Measurements from ENCODE around the gene GRIK4.

GRIK4 gene

DNA sequence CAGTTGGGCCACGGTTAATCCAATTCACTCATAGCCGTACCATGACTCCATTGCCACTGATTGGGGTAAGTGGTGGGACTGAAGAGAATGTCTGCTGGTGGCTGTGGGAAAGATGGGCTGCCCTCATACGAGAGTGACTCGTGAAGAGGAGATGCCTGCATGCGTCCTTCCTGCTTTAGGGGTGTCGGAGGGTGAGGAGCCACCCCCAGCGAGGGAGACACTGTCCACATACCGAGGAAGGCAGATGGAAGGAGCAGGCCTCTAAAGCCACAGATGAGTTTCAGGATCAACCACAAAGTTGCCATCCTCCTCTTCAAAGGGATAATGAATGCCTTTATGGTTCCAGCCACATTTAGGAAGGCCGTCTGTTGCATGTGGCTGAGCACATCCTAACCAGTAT, 83.2 kb downstream of the GRIK4 start:
- no peak overlapping the region for H3K4me3 ChIP-seq
- peaks cover 0 to 18% (median 12%) of the 10 kb centered on the region in 10 experiments; a peak in 14 of 20 replicates for H3K4me1 ChIP-seq
- H3K4me2 ChIP-seq = peak overlapping the region in 8 of 11 experiments; percentile 16 to 55 (median 31); a peak in 15 of 22 replicates
- H3K36me3 ChIP-seq = no peaks in the 10 kb centered on the region
- no peak overlapping the region for H3K27ac ChIP-seq
- H3K9me3 ChIP-seq (replicated peaks in 1 of 11) = no peaks in the 10 kb centered on the region
- peaks cover 0 to 23% (median 0%) of the 10 kb centered on the region in 11 experiments; a peak in 6 of 22 replicates for H4K20me1 ChIP-seq
- no peak overlapping the region for H3K9ac ChIP-seq
- TF ChIP-seq Cebpa-rat (IDR thresholded peaks at IDR 0.05) = no peak
- peaks cover 7 to 72% (median 56%) of the 10 kb centered on the region in 11 experiments; a peak in 20 of 22 replicates for H3K27me3 ChIP-seq

- Histone ChIP-seq H3K9ac (no peak overlapping the region), H3K27ac (no peak overlapping the region), H3K4me1 (peaks cover 0 to 18% (median 12%) of the 10 kb centered on the region in 10 experiments; a peak in 14 of 20 replicates), H3K9me3 (replicated peaks in 1 of 11) (no peaks in the 10 kb centered on the region), H3K4me2 (peak overlapping the region in 8 of 11 experiments; percentile 16 to 55 (median 31); a peak in 12 of 22 replicates), H3K4me3 (no peak overlapping the region), H4K20me1 (peaks cover 0 to 23% (median 0%) of the 10 kb centered on the region in 11 experiments; a peak in 6 of 22 replicates), H3K27me3 (peaks cover 7 to 72% (median 56%) of the 10 kb centered on the region in 11 experiments; a peak in 20 of 22 replicates), H3K36me3 (no peaks in the 10 kb centered on the region)
- TF ChIP-seq Cebpa-rat (IDR thresholded peaks at IDR 0.05) = no peak
Measured at GRCh38 chr11:120595557-120595956, 84.0 kb downstream of the GRIK4 start.

DNA sequence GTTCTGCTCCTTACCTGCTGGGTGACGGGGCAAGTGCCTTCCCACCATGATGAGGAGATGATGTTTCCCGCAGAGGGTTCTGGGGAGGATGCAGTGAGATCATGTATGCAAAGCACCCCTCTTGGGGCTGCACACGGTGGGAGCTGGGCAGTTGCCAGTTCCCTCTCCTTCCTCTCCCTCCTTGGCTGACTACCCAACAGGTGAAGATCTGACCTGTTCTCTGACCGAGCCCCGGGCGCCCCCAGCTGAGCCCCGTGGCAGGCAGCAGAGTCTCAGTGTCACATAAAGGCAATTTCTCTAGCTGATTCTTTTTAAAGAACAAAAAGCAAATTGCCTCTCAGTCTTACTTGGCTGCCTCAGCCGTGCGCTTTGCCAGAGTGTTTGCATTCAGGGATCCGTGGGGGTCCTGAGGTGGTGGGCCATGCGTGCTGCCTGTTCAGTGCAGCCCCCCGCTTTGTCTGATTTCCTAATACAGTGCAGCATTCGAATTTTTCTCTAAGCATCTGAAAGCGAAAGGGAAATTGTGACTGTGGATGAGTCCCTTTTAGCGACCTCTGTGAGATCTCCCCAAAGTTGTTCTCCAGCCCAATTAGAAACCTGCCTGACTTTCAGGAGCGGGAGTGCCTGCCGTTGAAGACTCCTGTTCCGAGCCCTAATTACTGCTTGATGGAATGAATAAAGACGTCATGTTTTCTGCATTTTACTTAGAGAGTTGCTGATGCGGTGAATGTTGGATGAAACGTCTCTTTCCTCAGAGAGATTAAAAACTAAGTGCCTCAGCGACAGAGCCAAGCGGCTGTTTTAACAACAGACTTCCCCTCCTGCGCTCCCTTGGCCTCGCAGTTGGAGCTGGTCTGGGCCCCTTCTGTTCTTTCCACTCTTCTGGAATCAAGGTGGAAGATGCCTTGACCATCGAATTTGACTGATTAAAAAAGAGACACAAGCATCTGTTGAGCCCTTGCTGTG, 86.0 kb downstream of the GRIK4 start:
- Histone ChIP-seq H3K27ac (no peak overlapping the region), H4K20me1 (peaks cover 0 to 23% (median 0%) of the 10 kb centered on the region in 11 experiments; a peak in 6 of 22 replicates), H3K4me3 (no peak overlapping the region), H3K27me3 (peaks cover 7 to 59% (median 43%) of the 10 kb centered on the region in 11 experiments; a peak in 19 of 22 replicates), H3K9ac (no peak overlapping the region), H3K4me1 (peaks cover 11 to 18% (median 14%) of the 10 kb centered on the region in 10 experiments; a peak in 19 of 20 replicates), H3K36me3 (no peaks in the 10 kb centered on the region), H3K4me2 (no peak overlapping the region), H3K9me3 (replicated peaks in 1 of 11) (no peaks in the 10 kb centered on the region)
- TF ChIP-seq Cebpa-rat (IDR thresholded peaks at IDR 0.05) = no peak

DNA sequence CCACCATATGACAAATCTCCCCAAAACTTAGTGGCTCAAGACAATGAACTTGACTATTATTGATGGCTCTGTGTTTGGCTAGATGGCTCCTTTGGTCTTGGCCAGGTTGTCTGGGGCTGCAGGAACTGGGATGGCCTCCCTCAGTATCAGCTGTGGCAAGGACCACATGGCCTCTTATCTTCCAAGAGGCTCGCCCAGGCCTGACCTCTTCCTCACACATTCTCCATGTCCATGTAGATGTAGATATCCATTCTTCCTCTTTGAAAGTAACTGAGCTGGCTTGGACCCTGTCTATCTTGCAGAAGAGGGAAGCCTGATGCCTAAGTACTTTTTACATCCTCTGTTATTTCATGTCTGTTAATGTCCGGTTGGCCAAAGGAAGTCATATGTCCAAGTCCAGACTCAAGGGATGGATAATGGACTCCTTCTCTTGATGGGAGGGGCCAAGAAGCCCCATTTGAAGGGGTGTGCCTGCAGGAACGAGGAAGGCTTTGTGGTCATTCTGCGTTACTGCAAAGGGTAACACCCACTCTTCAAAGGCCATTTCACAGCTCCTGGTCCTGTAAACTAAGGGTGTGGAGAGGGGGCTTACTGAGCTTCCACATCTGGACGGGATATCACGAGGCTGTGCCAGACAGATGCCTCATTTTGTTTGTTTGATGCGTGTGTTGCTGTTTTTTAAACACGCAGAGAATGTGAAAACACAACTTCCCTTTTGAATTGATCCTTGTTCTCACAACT, 87.1 kb downstream of the GRIK4 start:
- Histone ChIP-seq H3K4me1 (peaks cover 11 to 18% (median 14%) of the 10 kb centered on the region in 10 experiments; a peak in 19 of 20 replicates), H3K27ac (no peak overlapping the region), H3K4me2 (no peak overlapping the region), H3K9me3 (replicated peaks in 1 of 11) (no peaks in the 10 kb centered on the region), H3K9ac (no peak overlapping the region), H4K20me1 (peaks cover 0 to 18% (median 0%) of the 10 kb centered on the region in 11 experiments; a peak in 6 of 22 replicates), H3K4me3 (no peak overlapping the region), H3K27me3 (peaks cover 6 to 47% (median 32%) of the 10 kb centered on the region in 11 experiments; a peak in 19 of 22 replicates), H3K36me3 (no peaks in the 10 kb centered on the region)
- no peak for TF ChIP-seq Cebpa-rat (IDR thresholded peaks at IDR 0.05)

- Histone ChIP-seq H3K4me2 (no peak overlapping the region), H3K9ac (no peak overlapping the region), H3K4me1 (peaks cover 7 to 13% (median 10%) of the 10 kb centered on the region in 10 experiments; a peak in 19 of 20 replicates), H3K4me3 (no peak overlapping the region), H3K27ac (no peak overlapping the region), H3K9me3 (replicated peaks in 1 of 11) (no peaks in the 10 kb centered on the region), H3K36me3 (no peaks in the 10 kb centered on the region), H3K27me3 (peaks cover 2 to 37% (median 25%) of the 10 kb centered on the region in 11 experiments; a peak in 19 of 22 replicates), H4K20me1 (peaks cover 0 to 16% (median 0%) of the 10 kb centered on the region in 11 experiments; a peak in 6 of 22 replicates)
- TF ChIP-seq Cebpa-rat (IDR thresholded peaks at IDR 0.05) = no peak
Measured at GRCh38 chr11:120599816-120600420, 88.4 kb downstream of the GRIK4 start.

DNA sequence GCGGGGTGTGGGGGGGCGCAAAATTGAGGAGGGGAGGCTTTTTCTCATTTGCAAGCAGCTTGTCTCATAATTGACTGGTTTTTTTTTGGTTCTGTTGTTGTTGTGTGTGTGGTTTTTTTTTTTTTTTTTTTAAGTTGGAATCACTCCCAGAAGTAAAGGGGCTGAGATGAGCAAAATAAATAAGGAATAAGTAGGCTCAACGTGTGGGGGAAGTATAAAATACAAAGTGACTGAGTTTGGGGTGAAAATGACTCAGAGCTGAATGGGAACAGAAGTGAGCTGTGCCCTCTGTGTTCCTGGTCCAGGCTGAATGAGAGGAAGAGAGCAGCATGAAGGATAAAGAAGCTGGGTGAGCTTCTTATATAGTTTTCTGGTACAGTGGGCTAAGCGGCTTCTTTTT, 90.0 kb downstream of the GRIK4 start:
- Histone ChIP-seq H4K20me1 (peaks cover 0 to 7% (median 0%) of the 10 kb centered on the region in 11 experiments; a peak in 4 of 22 replicates), H3K27me3 (peaks cover 0 to 23% (median 14%) of the 10 kb centered on the region in 11 experiments; a peak in 13 of 22 replicates), H3K27ac (no peak overlapping the region), H3K36me3 (no peaks in the 10 kb centered on the region), H3K9me3 (replicated peaks in 1 of 11) (no peaks in the 10 kb centered on the region), H3K9ac (no peak overlapping the region), H3K4me3 (no peak overlapping the region), H3K4me1 (peaks cover 0 to 12% (median 0%) of the 10 kb centered on the region in 10 experiments; a peak in 5 of 20 replicates), H3K4me2 (peak overlapping the region in 2 of 11 experiments; percentile 30 to 62; a peak in 5 of 22 replicates)
- no peak for TF ChIP-seq Cebpa-rat (IDR thresholded peaks at IDR 0.05)

DNA sequence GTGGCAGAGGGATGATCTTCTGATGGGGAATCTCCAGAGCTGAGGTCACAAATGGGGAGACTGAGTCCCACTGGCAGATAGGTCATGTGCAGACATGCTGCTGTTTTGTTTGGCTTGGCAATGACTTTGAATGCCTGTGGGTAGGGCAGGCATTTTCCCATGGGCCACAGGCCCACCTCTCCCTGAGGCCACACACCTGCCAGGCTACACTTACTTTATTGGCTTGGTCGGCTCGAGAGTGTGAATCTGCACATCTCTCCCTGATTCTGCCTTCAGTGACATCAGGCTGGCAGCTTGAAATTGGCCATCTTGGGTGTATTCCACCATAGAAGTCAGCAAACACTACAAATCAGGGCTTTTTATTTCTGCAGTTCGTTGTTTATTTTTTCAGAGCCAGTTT, 91.5 kb downstream of the GRIK4 start:
- H3K4me1 ChIP-seq = peaks cover 0 to 12% (median 0%) of the 10 kb centered on the region in 10 experiments; a peak in 5 of 20 replicates
- peaks cover 0 to 8% (median 3%) of the 10 kb centered on the region in 11 experiments; a peak in 6 of 22 replicates for H3K27me3 ChIP-seq
- no peaks in the 10 kb centered on the region for H3K9me3 ChIP-seq (replicated peaks in 1 of 11)
- H3K36me3 ChIP-seq = no peaks in the 10 kb centered on the region
- no peak for TF ChIP-seq Cebpa-rat (IDR thresholded peaks at IDR 0.05)
- no peak overlapping the region for H3K9ac ChIP-seq
- no peak overlapping the region for H3K27ac ChIP-seq
- H3K4me3 ChIP-seq = no peak overlapping the region
- H4K20me1 ChIP-seq = no peaks in the 10 kb centered on the region; a peak in 2 of 22 replicates
- no peak overlapping the region for H3K4me2 ChIP-seq

- Histone ChIP-seq H3K9me3 (replicated peaks in 1 of 11) (no peaks in the 10 kb centered on the region), H3K9ac (no peak overlapping the region), H4K20me1 (no peaks in the 10 kb centered on the region; a peak in 2 of 22 replicates), H3K4me3 (no peak overlapping the region), H3K27ac (no peak overlapping the region), H3K4me1 (peaks cover 0 to 12% (median 7%) of the 10 kb centered on the region in 10 experiments; a peak in 11 of 20 replicates), H3K36me3 (no peaks in the 10 kb centered on the region), H3K4me2 (no peak overlapping the region), H3K27me3 (no peaks in the 10 kb centered on the region)
- no peak for TF ChIP-seq Cebpa-rat (IDR thresholded peaks at IDR 0.05)
Measured at GRCh38 chr11:120605469-120605868, 93.9 kb downstream of the GRIK4 start.
